Upper lobe of left lung (tissue), 4 donors: ENCODE results near the gene ARIH2.

Experiments
- CTCF ChIP-seq, 6 experiments: fragments of 450-650 bp in 4 of 6; fragments of 200-600 bp in 2 of 6; sonication (generic) in 2 of 6; IDR thresholded peaks; one replicate each; pipeline ENCODE4 v1.5.1; 2016 to 2019; ENCODE audit warnings: antibody characterized with exemption in 6 of 6
- EP300 ChIP-seq, 4 donors: sonication (generic); formaldehyde crosslinking; IDR thresholded peaks; one replicate each; pipeline ENCODE4 v1.5.1; 2017; ENCODE audit warnings: antibody characterized with exemption in 4 of 4, control low read depth in 2 of 4
- POLR2A ChIP-seq, 4 donors: fragments of 450-650 bp; IDR thresholded peaks; one replicate each; pipeline ENCODE4 v1.5.1; 2016 to 2017; ENCODE audit warnings: antibody characterized with exemption in 4 of 4, mild to moderate bottlenecking in 2 of 4

GRCh38 chr3:48938689-48939088 lies 20.0 kb downstream of the ARIH2 start:
- TF ChIP-seq CTCF (IDR thresholded peaks at IDR 0.05) (no peak), POLR2A (IDR thresholded peaks at IDR 0.05) (no peak), EP300 (IDR thresholded peaks at IDR 0.05) (no peak)
